SK-N-MC (cell line): ENCODE results near the gene SPIRE2.

Experiments
- EZH2 ChIP-seq: fragments of 200-600 bp; sonication (generic); IDR thresholded peaks from one replicate; pipeline ENCODE4 v1.6.1; 2017; ENCODE audit warnings: antibody characterized with exemption
- FOXP2 ChIP-seq: optimal IDR thresholded peaks from 2 replicates; pipeline ENCODE3; 2011; ENCODE audit warnings: mild to moderate bottlenecking, moderate library complexity; ENCODE audit not compliant: insufficient read depth; ENCODE audit errors: extremely low read length, control extremely low read depth

DNA sequence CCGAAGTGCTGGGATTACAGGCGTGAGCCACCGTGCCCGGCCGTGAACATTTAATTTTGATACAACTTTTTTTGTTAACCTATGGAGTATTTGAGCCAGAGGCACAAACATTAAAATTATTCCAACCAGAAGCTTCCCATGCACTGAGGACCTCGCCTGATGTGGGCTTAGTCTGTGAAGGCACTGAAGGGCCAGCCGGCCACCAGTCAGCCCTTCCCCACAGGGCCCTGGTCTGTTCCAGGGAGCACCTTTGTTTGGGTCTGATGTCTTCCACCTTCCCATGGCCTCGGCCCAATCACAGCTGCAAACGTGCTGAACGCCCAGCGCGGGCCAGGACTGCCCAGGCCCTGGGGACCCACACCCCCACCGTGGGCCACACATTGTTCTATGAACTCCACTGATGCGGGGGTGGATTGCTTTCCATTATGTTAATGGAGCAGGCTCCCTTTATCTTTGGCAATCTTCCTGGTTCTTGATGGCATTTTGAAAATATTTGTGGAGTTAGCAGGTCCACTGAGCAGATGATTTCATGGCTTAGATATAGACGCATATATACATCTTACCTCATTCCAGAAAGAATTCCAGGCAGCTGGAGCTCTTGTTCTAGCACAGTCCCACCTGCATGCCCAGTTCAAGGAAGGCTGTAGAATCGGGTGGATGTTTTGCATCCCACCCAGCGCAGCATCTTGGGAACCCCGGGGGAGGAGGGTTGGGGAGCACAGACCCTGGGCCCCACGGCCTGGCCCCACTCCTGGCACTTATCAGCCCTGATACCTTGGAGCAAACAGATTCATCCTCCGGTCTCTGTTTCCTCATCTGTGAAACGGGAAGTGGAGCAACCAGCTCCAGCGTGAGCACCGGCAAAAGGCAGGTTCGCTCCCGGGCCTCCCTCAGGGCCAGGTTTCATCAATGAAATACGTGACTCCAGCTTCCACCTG, 14.5 kb downstream of the SPIRE2 start:
- no peak for TF ChIP-seq EZH2
- no peak for TF ChIP-seq FOXP2
